Lower leg skin (tissue), 3 donors: Measurements from ENCODE around the gene FGGY.

Experiments used
- POLR2A ChIP-seq, 2 donors: fragments of 450-650 bp; IDR thresholded peaks; one replicate each; pipeline ENCODE4 v1.6.1; 2016 to 2017; ENCODE audit warnings: antibody characterized with exemption in 2 of 2, mild to moderate bottlenecking in 1 of 2, moderate library complexity in 1 of 2
- TF ChIP-seq, protein P1 (sequence below), 3 donors: fragments of 450-650 bp; IDR thresholded peaks; one replicate each; pipeline ENCODE4 v1.5.1; 2016; ENCODE audit warnings: antibody characterized with exemption in 3 of 3, mild to moderate bottlenecking in 3 of 3, moderate library complexity in 2 of 3

DNA sequence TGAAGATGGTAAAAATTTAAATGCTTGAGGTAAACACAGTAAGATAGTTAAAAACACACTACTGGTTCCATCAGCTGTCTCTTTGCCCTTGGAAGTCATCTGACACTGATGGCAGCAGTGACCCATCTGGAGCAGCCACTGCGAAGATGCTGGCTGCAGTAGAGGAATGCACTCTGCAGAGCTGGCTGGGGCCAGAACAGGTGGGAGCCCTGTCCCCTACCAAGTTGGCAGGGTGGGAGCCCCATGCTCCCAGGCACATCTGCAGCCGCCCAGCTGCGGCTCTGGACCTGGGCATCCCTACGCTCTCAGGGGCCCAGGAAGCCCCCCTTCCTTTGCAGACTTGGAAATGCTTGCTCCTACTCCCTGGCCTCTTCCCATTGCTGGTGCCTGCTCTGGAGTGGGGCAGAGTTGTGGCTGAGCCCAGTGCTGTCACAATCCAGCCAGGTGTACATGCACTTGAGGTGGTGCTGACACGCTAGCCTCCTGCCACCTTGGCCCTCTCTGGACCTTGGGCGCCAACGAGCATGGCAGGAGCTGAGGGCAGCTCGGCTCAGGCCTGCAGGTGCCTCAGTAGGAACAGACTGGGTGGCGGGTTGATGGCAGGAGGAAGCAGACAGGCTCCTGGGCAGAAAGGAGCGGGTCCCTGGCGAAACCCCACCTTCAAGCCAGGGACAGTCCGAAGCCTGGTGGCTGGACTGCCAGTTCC is 227.0 kb downstream of the FGGY start:
- TF ChIP-seq, protein P1, sequence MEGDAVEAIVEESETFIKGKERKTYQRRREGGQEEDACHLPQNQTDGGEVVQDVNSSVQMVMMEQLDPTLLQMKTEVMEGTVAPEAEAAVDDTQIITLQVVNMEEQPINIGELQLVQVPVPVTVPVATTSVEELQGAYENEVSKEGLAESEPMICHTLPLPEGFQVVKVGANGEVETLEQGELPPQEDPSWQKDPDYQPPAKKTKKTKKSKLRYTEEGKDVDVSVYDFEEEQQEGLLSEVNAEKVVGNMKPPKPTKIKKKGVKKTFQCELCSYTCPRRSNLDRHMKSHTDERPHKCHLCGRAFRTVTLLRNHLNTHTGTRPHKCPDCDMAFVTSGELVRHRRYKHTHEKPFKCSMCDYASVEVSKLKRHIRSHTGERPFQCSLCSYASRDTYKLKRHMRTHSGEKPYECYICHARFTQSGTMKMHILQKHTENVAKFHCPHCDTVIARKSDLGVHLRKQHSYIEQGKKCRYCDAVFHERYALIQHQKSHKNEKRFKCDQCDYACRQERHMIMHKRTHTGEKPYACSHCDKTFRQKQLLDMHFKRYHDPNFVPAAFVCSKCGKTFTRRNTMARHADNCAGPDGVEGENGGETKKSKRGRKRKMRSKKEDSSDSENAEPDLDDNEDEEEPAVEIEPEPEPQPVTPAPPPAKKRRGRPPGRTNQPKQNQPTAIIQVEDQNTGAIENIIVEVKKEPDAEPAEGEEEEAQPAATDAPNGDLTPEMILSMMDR (IDR thresholded peaks at IDR 0.05): no peak
- TF ChIP-seq POLR2A (IDR thresholded peaks at IDR 0.05): no peak
